Measurements from ENCODE around the gene FGL2.
"Not testable (repeated sequence)": the region's sequence is repeated elsewhere in the genome, so short reads cannot be mapped to it uniquely, and the experiment has no call there.

FGL2 gene, protein sequence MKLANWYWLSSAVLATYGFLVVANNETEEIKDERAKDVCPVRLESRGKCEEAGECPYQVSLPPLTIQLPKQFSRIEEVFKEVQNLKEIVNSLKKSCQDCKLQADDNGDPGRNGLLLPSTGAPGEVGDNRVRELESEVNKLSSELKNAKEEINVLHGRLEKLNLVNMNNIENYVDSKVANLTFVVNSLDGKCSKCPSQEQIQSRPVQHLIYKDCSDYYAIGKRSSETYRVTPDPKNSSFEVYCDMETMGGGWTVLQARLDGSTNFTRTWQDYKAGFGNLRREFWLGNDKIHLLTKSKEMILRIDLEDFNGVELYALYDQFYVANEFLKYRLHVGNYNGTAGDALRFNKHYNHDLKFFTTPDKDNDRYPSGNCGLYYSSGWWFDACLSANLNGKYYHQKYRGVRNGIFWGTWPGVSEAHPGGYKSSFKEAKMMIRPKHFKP

DNA sequence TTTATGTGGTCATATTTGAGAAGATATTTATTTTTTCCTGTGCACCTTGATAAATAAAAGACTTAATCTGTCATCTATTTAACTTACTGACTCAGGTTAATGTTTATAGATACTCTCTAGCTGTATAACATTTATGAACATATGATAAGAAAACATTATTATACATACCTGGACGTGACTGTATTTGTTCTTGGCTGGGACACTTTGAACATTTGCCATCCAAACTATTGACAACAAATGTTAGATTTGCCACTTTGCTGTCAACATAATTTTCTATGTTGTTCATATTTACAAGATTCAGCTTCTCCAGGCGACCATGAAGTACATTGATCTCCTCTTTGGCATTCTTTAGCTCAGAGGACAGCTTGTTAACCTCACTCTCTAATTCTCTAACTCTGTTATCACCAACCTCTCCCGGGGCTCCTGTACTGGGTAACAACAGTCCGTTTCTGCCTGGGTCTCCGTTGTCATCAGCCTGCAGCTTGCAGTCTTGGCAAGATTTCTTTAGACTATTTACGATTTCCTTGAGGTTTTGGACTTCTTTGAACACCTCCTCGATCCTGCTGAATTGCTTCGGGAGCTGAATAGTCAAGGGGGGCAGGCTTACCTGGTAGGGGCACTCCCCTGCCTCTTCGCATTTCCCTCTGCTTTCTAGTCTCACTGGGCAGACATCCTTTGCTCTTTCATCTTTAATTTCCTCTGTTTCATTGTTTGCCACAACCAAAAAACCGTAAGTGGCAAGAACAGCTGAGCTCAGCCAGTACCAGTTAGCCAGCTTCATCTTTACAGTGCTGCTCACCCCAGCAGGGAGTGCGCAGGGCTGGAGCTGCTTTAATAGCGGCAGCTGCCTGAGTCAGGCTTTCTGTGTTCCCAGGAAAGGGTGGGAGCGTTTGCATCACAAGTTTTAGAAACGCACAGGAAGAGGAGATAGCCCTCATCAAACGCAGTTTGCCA, at the start of gene FGL2:
TSS of gene FGL2 (minus strand) at position 807 of the 954 bp plus-strand sequence. CDS start at position 781, 26 bp downstream.
- DNase-seq, result no peak

DNA sequence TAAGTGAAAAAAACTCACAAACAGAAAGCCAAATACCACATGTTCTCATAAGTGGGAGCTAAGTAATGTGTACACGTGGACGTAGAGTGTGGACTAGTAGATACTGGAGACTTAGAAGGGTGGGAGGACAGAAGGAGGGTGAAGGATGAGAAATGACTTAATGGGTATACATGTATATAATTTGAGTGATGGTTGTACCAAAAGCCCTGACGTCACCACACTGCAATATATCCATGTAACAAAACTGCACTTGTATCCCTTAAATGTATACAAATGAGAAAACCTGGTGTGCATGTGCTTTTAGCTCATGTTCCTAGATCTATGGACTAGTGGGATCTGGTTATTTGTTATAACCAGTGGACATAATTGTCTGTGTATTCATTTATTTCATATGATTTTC, 48.5 kb upstream of the FGL2 start:
- no peak for DNase-seq

DNA sequence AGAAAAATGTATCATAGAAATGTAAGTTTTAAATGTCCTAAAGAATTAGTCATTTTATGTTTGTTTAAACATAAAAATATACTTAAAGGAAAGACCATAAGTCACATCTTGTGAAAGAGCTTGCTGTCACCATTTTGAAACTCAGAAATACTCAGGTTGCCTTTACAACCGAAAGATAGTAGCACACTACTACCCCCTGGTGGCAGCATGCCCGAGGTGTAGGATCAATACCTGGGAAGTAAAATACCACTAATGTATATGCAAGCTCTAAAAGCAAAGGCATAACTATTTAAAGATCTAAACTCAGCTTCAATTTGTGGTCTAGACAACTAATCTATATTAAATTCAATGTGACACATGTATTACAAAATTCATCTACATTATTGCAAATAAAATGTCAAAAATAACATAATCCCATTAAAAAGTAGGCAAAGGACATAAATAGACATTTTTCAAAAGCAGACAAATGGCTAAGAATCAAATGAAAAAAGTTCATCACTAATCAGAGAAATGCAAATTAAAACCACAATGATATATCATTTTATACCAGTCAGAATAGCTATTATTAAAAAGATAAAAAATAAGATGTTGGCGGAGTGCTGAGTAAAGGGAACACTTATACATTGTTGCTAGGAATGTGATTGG, 47.7 kb upstream of the FGL2 start:
- DNase-seq, result no peak

DNA sequence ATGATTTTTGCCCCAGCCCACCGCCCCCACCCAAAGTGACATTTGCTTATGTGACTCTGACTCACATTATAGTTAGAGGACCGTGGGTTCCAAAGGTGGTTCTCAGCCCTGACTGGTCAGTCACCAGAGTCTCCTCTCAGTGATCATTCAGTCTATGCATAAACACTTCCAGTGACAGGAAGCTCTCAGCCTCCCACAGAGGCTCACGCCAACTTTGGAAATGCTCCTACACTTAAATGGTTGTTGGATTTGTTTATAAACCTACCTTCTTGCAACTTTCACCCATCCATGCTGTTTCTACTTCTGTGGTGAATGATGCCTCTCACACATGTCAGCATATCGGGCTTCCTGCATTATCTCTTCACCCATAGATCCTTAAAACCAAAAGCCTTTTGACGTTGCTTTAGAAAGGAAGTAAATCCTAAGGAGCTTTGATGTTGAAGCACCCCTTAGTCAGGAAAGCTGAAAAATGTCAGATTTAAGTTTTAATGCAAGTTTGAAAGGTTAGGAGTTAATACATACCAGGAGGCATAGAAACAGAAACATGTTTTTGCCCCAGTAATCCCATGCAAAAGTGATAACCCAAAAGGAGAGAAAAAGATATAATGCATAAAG, 46.5 kb upstream of the FGL2 start:
- DNase-seq, result no peak

DNA sequence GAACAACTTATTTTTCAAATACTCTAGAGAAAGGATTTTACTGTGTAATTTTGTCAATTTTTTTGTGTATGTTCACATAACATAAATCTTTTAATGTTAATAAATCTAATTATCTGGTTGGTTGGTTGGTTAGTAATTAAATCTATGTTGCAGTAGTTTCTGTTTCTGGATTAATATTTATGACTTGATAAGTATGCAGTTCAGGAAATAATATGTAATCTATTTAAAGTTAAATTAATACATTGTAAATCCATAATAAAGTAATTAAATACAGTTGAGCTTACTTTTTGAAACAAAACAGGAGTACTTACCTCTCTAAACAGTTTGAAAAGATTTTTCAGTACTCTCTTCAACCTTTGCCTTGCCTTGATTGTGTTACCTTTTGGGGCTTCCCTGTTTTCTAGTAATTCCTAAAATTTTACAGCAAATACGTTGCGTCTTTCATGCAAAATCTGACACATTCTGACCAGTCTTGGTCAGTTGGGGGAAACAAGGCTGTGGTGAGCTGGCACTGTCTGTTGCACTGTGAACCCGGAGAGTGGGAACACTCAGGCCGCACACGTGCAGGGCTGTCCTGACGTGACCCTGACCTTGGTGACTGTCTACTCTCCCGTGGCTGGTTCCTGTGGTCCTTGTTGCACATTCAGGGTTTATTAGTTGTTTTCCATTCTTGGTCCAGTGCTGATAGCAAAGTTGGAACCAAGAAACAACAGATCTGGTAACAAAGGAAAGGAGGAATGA, 45.6 kb upstream of the FGL2 start:
- DNase-seq, result no peak

DNA sequence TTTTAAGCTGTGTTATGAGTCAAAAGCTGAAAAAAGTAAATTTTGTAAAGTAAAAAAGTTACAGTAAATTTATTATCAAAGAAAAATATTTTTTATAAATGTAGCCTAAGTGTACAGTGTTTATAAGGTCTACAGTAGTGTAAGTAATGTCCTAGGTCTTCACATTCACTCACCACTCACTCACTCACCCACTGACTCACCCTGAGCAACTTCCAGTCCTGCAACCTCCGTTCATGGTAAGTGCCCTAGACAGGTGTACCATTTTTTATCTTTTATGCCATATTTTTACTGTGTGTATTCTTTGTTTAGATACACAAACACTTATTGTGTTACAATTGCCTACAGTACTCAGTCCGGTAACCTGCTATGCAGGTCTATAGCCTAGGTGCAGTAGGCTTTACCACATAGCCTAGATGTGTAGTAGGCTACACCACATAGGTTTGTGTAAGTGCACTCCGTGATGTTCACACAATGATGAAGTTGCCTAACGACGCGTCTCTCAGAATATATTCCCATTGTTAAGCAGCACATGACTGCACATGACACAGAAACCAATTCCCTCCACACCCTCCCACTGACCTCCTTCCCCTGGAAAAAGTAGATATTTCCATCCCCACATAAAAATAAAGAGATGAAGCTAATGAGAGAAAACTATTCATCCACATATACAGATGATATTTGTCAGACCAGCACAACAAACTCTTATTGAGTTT, 44.8 kb upstream of the FGL2 start:
- peak; percentile 39 for DNase-seq

DNA sequence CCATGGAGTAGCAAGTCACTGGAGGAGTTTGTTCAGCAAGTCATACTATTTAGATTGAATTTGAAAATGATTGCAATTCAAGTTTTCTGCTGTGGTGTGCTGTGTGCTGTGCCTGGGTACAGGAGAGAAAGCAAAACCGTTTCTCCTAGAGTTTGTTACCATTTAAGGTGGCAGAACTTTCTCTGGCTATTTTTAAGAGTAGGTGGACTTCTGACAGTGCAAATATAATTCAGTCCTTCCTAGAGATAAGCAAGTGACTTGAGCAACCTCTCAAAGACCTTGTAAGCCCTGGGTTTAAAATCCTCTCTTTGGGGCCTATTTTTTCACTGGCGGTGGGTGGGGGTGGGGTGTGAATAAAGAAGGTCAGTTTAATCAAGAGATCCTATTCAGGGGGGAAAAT, 42.9 kb upstream of the FGL2 start:
- DNase-seq, result no peak

DNA sequence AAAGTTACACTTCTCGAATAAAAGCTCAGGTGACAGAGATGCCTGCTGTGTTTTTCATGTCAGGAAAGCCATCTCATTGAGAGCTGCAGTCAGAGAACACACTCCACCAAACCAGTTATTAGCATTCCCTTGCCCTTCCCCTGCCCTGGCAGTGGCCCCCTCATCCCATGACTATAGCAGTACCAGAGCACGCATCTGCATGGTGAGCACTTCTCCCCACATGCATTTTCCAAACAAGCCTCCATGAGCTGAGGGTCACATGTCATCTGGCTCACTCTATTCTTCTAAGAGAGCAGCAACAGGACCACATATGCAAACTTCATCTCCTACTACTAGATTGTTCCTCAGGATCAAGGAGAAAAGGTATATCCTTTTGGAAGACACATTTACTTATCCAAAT, 42.4 kb upstream of the FGL2 start:
- no peak for DNase-seq

DNA sequence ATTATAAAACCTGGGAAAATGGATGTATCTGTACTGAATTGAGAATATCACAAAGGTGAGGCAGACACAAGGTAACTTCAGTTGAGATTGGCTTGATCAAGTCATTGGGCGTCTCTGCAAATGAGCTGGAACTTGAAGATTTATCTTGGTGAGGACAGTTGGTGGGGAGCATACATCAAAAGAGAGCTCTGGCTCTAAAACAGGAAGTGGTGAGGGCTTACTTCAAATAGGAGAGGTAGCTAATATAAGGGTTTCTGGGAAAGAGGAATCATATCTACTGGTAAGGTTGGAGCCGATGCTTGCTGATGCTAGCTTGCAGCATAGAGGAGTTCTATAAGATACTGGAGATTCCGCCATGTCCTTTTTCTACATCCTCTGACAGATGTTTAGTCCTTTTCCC, 39.9 kb upstream of the FGL2 start:
- DNase-seq, result no peak

DNA sequence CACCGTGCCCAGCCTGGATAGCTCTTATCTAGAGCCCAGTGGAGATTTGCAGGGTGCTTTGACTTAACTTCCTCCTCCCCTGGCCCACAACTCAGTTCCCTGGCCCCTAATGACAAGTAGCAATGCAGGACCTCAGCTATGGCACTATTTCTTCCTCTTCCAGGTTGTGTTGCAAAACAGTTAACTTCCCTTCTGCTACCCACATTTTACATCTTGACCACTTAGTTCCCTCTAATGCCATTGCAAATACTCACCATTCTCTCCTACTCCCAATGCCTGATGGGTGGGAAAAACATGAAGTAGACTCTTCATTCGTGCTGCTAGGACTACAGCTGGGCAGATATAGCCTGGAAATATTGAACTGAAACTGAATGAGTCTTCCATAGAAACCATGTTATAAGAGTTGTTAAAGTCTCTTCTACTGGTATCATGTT, 39.1 kb upstream of the FGL2 start:
- no peak for DNase-seq

DNA sequence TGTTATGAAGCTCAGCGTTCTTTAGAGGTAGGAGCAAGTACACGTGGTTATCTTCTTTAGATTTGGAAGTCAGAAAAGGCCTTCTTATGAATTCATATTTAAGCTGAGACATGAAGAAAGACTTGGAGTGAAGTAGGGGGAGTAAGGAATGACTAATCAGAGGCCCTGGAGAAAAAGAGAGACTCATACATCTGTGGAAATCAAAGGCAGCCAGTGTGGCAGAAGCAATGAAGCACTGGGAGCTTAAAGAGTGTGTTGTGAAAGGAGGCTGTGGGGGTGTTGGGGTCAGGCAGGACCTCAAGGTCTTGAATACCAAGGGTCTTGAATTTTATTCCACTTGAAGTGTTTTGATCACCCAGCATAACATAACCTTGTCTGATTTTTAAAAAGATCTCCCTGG, 35.7 kb upstream of the FGL2 start:
- DNase-seq, result peak; percentile 77

DNA sequence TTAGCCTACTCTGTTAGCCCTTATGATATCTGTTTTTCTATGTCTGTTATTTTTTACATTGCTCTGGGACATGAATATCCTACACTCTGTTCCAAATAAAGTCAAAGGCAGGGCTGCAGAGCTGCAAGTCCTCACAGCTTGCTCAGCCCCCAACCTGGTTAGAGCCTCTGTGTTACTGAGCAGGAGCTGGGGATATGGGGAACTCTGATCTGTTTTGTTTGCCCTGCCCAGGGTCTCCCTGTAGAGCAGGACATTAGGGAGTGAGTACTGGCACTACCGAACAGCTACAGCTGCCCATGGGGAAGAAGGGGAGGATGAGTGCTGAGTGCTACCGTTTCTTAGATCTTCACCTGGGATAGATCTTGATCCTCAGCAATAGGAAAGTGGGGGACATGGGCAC, 32.8 kb upstream of the FGL2 start:
- DNase-seq, result no peak

DNA sequence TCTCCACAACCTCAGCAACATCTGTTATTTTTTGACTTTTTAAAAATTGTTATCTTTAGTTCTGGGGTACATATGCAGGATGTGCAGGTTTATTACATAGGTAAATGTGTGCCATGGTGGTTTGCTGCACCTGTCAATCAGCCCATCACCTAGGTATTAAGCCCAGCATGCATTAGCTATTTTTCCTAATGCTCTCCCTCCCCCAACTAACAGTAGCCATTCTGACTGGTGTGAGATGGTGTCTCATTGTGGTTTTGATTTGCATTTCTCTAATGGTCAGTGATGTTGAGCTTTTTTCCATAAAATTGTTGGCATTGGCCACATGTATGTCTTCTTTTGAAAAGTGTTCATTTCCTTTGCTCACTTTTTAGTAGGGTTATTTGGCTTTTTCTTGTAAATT, 29.2 kb upstream of the FGL2 start:
- not testable (repeated sequence) for DNase-seq

DNA sequence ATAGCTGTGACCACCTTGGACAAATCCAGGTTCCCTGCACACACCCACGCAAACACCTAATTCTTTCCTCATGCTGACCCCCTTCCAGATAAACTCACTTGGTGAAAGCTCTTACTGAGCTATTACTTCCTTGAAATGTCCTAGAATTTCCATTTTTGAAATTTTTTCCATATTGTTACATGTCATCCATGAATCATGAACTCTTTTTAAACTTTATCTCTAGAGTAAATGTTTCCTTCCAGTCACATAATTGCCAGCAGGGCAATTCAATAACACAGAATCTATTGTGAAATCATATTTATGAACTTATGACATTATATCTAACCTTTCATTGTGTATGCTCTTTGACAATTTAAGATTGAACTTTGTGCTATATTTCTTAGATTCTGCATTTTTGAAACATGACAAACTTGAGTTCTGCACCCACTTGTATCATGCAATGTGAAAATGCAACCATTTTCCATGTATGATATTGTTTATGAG, 26.8 kb upstream of the FGL2 start:
- no peak for DNase-seq

DNA sequence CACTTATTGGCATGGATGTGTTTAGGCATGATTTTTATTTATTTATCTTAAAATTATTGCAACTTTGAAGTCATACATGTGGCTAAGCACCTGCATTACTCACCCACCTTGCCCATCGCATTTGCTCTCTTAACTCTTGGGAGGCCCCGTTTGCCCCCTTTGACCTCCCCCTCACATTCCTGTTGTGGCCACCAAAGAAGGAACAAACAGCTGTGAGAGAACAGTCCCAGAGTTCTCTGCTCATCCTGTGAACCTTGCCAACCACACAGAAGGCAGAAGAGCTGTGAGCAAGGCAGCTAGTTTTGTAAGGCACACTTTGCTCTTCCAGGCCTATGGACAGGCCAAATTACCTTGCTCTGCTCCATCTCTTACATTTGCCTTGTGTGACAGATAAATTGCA, 23.6 kb upstream of the FGL2 start:
- DNase-seq, result no peak

DNA sequence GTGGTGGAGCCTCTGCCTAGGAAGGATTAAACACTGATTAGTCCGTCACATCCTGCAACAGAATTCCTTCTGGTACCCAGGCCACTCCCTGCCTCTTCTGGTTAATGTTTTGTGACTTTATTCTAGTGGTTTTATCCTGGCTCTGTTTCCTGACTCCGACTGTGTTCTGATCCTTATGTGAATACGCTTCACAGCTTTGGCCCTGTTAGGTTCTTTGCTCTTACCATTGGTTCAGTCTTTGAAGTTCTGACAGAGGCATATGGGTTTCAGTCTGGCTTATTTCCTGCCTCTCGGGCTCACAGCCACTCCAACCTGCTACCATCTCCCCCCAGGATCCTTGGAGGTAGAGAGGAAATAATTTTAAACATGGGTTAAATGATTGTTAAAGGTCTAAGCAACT, 23.2 kb upstream of the FGL2 start:
- no peak for DNase-seq

DNA sequence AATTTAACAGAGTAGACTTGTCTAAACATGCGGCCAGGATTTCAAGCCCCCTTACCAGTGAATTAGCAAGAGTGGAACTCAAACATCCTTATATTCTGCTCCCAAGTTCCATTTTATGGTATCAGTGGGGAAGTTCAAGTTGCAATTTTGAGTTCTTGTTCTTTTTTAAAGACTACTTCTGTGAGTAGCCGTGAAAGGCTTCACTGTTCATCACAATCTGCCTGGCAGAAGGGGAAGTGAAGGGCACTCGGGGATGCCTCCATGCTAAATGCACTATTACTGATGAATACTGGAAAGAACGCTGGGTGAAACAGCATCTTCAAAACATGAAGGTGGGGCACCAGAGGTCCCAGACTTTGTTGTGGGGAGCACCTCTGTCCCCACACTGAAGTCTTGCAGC, 22.4 kb upstream of the FGL2 start:
- no peak for DNase-seq

DNA sequence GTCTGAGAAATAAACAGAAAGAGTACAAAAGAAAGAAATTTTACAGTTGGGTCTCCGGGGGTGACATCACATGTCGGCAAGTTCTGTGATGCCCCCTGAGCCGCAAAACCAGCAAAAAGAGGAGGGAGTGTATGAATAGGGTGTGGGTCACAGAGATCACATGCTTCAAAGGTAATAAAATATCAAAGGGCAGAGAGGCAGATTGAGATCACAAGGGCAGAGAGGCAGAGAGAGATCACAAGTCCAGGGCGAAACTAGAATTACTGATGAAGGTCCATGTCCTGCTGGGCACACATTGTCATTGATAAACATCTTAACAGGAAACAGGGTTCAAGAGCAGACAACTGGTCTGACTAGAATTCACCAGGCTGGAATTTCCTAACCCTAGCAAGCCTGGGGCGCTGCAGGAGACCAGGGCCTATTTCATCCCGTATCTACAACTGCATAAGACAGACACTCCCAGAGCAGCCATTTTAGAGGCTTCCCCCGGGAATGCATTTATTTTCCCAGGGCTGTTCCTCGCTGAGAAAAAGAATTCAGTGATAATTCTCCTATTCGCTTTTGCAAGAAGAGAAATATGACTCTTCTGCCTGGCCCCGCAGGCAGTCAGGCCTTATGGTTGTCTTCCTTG, 20.2 kb upstream of the FGL2 start:
- DNase-seq, result not testable (repeated sequence)

DNA sequence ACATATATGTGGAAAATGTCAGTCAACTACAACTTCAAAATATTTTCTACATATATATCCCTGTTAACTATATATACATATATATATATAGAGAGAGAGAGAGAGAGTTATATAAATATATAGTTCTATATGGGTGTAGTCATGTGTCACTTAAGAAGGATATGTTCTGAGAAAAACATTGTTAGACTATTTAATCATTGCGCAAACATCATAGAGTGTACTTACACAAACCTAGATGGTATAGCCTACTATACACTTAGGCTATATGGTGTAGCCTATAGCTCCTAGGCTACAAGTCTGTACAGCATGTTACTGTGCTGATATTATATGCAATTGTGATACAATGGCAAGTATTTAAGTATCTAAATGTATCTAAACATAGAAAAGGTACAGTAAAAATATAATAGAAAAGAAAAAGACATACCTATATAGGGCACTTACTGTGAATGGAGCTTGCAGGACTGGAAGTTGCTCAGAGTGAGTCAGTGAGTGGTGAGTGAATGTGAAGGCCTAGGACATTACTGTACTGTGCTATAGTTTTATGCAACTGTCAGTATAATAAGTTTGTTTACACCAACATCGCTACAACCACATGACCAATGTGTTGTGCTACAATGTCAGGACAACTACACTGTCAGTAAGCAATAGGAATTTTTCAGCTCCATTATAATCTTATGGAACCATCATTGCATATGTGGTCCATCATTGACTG, 18.0 kb upstream of the FGL2 start:
- no peak for DNase-seq

DNA sequence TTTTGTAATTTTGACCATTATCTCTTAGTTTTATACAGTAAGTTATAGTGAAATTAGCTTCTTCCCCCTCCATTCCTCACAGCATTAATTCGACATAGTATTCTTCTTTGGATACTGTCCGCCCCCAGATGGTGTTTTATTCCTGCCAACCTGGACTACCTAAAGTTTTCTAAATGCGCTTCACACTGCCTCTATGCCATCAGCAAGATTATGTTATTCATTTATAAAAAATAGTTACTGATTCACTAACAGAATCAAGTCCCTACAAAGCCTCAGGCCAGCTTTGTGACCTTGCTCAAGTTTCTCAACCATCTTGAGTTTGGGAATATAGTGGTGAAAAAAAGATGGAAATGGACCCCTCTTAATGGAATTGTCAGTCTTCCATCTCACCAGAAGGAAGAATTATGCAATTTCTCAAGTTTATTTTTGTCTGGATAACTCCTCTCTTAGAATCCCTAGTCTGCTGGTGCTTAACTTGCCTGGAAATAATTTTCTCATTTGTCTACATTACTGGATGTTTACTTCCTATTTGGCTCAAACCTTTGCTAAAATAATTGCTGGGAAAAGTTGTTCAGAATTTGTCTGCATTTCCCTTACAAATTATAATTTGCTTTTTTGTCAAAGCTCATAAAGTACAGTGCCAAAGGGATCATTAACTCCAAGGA, 16.7 kb upstream of the FGL2 start:
- DNase-seq, result no peak

Measured in NCI-H226 (cell line).